Lower leg skin (tissue), 4 donors: ENCODE data around the gene EDNRA. TPM values are rescaled to one million over a fixed set of nuclear protein-coding genes. Genes with fewer than 3 reads are reported as not detected.

Source experiments
- DNase-seq, 2 donors: peaks; one replicate each; pipeline ENCODE4 v3.0.0-alpha.2; 2019; ENCODE audit warnings: low spot score in 2 of 2
- H3K4me3 ChIP-seq: fragments of 200-600 bp; sonication (generic); 2 replicates; pipeline ENCODE4 v1.5.1; 2017; ENCODE audit warnings: mild to moderate bottlenecking, low read depth; ENCODE audit not compliant: poor library complexity, severe bottlenecking
- CTCF ChIP-seq, 3 donors: fragments of 450-650 bp; IDR thresholded peaks; one replicate each; pipeline ENCODE4 v1.5.1; 2016; ENCODE audit warnings: antibody characterized with exemption in 3 of 3, mild to moderate bottlenecking in 3 of 3, moderate library complexity in 2 of 3
- POLR2A ChIP-seq, 2 donors: fragments of 450-650 bp; IDR thresholded peaks; one replicate each; pipeline ENCODE4 v1.6.1; 2016 to 2017; ENCODE audit warnings: antibody characterized with exemption in 2 of 2, mild to moderate bottlenecking in 1 of 2, moderate library complexity in 1 of 2
- WGBS, 2 donors: methylation state at CpG; one replicate each; pipeline ENCODE4 v1.1.5; 2018; 5-methylcytosine and 5-hydroxymethylcytosine counted together
- intact Hi-C: fragments of 100-400 bp; cut with DNase I; formaldehyde crosslinking; loops from one replicate; pipeline ENCODE4 v1.15.0; 2023; ENCODE audit warnings: low total_unique reads
- total RNA-seq, 4 donors: library from RNA; depleted of rRNA; stranded (reverse); fragments of >200 nt; gene quantifications; one replicate each; pipeline ENCODE4 v1.1.0, GENCODE V29; 2016

EDNRA gene
- total RNA-seq, 4 donors from 2014 or later = 2.1 to 10.3 (median 6.0) TPM

GRCh38 chr4:147524601-147525000, 43.7 kb downstream of the EDNRA start:
- DNase-seq = no peak
- intact Hi-C loops = no loop called here
- no peak overlapping the region for H3K4me3 ChIP-seq
- 16 to 22% methylated on average over 1 of the region's 1 CpG for WGBS, 2 donors
- TF ChIP-seq CTCF (IDR thresholded peaks at IDR 0.05) (no peak), POLR2A (IDR thresholded peaks at IDR 0.05) (no peak)

GRCh38 chr4:147525494-147526271, 44.8 kb downstream of the EDNRA start:
- 18 to 36% methylated on average over 2 of the region's 2 CpGs for WGBS, 2 donors
- TF ChIP-seq POLR2A (IDR thresholded peaks at IDR 0.05) = no peak
- TF ChIP-seq CTCF (IDR thresholded peaks at IDR 0.05) = no peak
- H3K4me3 ChIP-seq = no peak overlapping the region
- no peak for DNase-seq
- intact Hi-C loops = no loop called here

GRCh38 chr4:147526272-147526654, 45.4 kb downstream of the EDNRA start:
- intact Hi-C loops = no loop called here
- H3K4me3 ChIP-seq = no peak overlapping the region
- 74 to 84% methylated on average over 2 of the region's 2 CpGs for WGBS, 2 donors
- TF ChIP-seq CTCF (IDR thresholded peaks at IDR 0.05) = no peak
- no peak for DNase-seq

GRCh38 chr4:147528054-147528453, 47.2 kb downstream of the EDNRA start:
- DNase-seq = no peak
- WGBS, 2 donors = 85 to 88% methylated on average over 2 of the region's 2 CpGs
- H3K4me3 ChIP-seq = no peak overlapping the region
- intact Hi-C loops = no loop called here
- TF ChIP-seq POLR2A (IDR thresholded peaks at IDR 0.05) = no peak
- no peak for TF ChIP-seq CTCF (IDR thresholded peaks at IDR 0.05)

GRCh38 chr4:147530134-147530533, 49.2 kb downstream of the EDNRA start:
- WGBS, 2 donors = 70 to 74% methylated on average over 1 of the region's 1 CpG
- intact Hi-C loops = no loop called here
- DNase-seq = no peak
- H3K4me3 ChIP-seq = no peak overlapping the region
- TF ChIP-seq CTCF (IDR thresholded peaks at IDR 0.05) (no peak), POLR2A (IDR thresholded peaks at IDR 0.05) (no peak)

GRCh38 chr4:147530723-147531122, 49.8 kb downstream of the EDNRA start:
- intact Hi-C loops = no loop called here
- H3K4me3 ChIP-seq = no peak overlapping the region
- no peak for TF ChIP-seq POLR2A (IDR thresholded peaks at IDR 0.05)
- TF ChIP-seq CTCF (IDR thresholded peaks at IDR 0.05) = no peak
- WGBS, 2 donors = 67 to 68% methylated on average over 4 of the region's 4 CpGs
- DNase-seq = no peak
